Measurements from ENCODE around the gene NUP205. TPM values are rescaled to one million over a fixed set of nuclear protein-coding genes. Genes with fewer than 3 reads are reported as not detected.

NUP205 gene
- total RNA-seq, 2 experiments from 2014 or later: 109 to 111 TPM

DNA sequence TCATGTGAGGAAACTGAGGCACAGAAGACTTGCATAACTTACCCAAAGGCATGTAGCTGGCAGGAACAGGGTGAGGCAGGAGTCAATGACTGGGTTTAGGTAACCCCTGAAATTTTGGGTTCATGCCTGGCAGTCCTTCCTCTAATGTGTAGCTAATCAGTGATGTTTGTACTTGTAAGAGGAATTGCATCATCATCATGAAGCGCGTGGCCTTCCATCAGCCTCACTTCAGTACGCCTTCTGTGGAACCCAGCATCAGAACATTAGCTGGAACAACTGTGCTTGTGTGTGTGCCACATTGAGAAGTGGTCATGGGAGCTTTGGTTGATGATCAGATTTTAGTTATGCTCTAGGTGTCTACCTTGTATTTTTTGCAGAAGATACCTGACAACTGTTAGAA is 86.4 kb downstream of the NUP205 start:
- Mint-ChIP-seq H3K27me3 (ENCODE audit: low read depth) (no peaks in the 10 kb centered on the region), H3K9me3 (ENCODE audit: insufficient read depth) (no peaks in the 10 kb centered on the region), H3K4me3 (no peak overlapping the region), H3K4me1 (ENCODE audit: low read depth) (peaks cover 1% of the 10 kb centered on the region), H3K27ac (no peak overlapping the region), H3K36me3 (ENCODE audit: low read depth) (peaks cover 53% of the 10 kb centered on the region)
- no peak for ATAC-seq
- CTCF ChIA-PET: interaction anchor here (0.7 to 5.0 kb wide), 19 partner anchors 11 to 434 kb away, joined by 3 to 73 read pairs (median 6); partner anchors contain the start of gene STMP1
- no peak for DNase-seq
- POLR2A ChIA-PET: no interaction called here

DNA sequence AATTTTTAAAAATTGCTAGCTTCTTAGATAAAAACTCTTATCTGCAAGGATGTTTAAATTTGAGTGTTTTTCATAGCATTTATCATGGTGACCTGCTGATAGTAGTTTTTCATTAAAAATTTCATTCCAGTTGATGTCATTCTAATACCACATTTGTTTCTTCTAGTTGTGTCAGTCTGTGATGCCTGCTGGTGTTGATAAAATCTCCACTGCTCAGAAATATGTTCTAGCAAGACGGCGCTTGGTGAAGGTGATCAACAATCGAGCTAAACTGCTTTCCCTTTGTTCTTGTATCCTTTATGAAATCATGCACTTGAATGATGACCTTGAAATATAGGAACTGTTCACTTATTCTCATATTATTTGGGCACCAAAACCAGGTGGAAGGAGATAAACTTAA is 87.0 kb downstream of the NUP205 start:
- Mint-ChIP-seq H3K27ac (no peak overlapping the region), H3K4me1 (ENCODE audit: low read depth) (peaks cover 1% of the 10 kb centered on the region), H3K9me3 (ENCODE audit: insufficient read depth) (no peaks in the 10 kb centered on the region), H3K27me3 (ENCODE audit: low read depth) (no peaks in the 10 kb centered on the region), H3K36me3 (ENCODE audit: low read depth) (peaks cover 52% of the 10 kb centered on the region), H3K4me3 (no peak overlapping the region)
- CTCF ChIA-PET: interaction anchor here (0.7 to 5.0 kb wide), 38 partner anchors 8 to 434 kb away, joined by 3 to 73 read pairs (median 4); partner anchors contain the start of gene STMP1
- ATAC-seq (no peak), DNase-seq (no peak)
- POLR2A ChIA-PET: no interaction called here

DNA sequence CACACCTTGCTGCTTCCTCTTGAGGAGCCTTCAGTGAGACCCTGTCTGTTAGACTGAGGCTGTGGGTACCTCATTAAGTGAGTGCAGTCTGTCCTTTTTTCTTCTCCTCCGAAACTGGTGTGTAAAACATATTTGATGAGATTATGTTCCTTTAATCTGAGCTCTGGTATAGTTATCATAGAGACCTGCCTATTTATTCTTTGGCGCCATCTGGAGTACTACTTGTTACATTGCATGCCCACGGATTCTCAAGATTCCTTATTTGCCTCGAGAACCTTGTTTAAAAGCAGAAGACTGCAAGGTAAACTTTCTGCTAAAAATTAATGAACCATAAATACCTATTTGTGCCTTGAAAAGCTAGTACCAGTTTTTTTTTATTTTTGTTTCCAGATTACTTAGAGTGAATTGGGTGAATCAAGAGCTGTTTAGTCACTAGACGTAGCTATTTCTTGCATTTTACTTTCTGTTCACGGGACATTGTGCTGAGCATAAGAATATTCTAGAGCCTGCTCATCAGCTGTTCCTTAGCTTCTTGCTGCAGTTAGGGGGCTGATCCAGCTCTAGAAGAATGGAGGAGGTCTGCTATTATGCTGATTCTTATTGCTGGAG is 87.7 kb downstream of the NUP205 start:
- peak; percentile 51 for ATAC-seq
- no peak overlapping the region for H3K27ac Mint-ChIP-seq

DNA sequence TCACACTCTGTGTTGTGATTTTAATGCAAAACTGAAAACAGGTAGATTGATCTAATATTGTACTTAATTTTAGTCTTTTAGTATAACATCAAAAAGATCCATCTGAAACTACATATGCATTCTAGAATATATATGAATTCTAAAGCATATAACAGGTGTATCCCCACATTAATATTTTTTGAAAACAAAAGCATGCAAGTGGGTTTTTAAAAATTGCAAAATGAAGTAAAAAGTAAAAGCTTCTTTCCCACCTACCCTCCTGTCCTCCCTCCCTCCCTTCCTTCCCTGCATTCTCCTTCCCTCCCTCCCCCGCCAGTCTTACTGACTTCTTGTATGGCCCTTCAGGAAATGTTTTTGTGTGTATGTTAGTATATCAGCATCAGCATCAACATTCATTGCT is 90.0 kb downstream of the NUP205 start:
- H3K27ac Mint-ChIP-seq: no peak overlapping the region
- H3K9me3 Mint-ChIP-seq (ENCODE audit: insufficient read depth): no peaks in the 10 kb centered on the region
- no peak for ATAC-seq
- ChIA-PET POLR2A (interaction anchor here (0.6 kb wide), 1 partner anchor 653 kb away, joined by 3 read pairs; no protein-coding TSS in a partner anchor), CTCF (interaction anchor here (5.0 kb wide), 1 partner anchor 14 kb away, joined by 73 read pairs; the partner anchor contains the start of gene STMP1)
- no peaks in the 10 kb centered on the region for H3K27me3 Mint-ChIP-seq (ENCODE audit: low read depth)
- H3K36me3 Mint-ChIP-seq (ENCODE audit: low read depth): peaks cover 40% of the 10 kb centered on the region
- peaks cover 1% of the 10 kb centered on the region for H3K4me1 Mint-ChIP-seq (ENCODE audit: low read depth)
- no peak for DNase-seq
- H3K4me3 Mint-ChIP-seq: no peak overlapping the region

More for the DNA sequence above, 87.7 kb downstream of the NUP205 start:
- POLR2A ChIA-PET: no interaction called here
- Mint-ChIP-seq H3K4me3 (no peak overlapping the region), H3K4me1 (ENCODE audit: low read depth) (peaks cover 1% of the 10 kb centered on the region), H3K36me3 (ENCODE audit: low read depth) (peaks cover 47% of the 10 kb centered on the region), H3K9me3 (ENCODE audit: insufficient read depth) (no peaks in the 10 kb centered on the region), H3K27me3 (ENCODE audit: low read depth) (no peaks in the 10 kb centered on the region)
- peak; percentile 28 for DNase-seq
- CTCF ChIA-PET: interaction anchor here (0.8 to 5.0 kb wide), 37 partner anchors 8 to 435 kb away, joined by 3 to 73 read pairs (median 4); partner anchors contain the start of gene STMP1

DNA sequence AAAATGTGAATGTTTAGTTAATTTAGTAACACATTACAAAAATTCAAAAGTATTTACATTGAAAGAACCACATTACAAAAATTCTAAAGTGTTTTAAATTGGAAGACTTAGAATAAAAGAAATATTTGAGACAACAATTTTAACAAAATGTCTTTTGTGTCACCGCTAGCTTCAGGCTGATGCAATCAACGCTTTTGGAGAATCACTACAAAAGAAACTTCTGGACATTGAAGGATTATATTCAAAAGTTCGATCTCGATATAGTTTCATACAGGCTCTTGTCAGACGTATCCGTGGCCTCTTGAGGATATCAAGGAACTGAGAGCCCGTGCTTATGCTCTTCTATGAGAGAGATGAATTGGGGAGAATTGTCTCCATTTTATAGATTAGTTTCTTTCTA is 90.5 kb downstream of the NUP205 start:
- Mint-ChIP-seq H3K9me3 (ENCODE audit: insufficient read depth) (no peaks in the 10 kb centered on the region), H3K27ac (no peak overlapping the region), H3K27me3 (ENCODE audit: low read depth) (no peaks in the 10 kb centered on the region), H3K4me1 (ENCODE audit: low read depth) (peaks cover 1% of the 10 kb centered on the region), H3K36me3 (ENCODE audit: low read depth) (peaks cover 40% of the 10 kb centered on the region), H3K4me3 (no peak overlapping the region)
- POLR2A ChIA-PET: interaction anchor here (0.6 kb wide), 1 partner anchor 653 kb away, joined by 3 read pairs; no protein-coding TSS in a partner anchor
- ATAC-seq (no peak), DNase-seq (no peak)
- CTCF ChIA-PET: interaction anchor here (1.0 to 5.0 kb wide), 2 partner anchors 13 to 367 kb away, joined by 3 to 73 read pairs; partner anchors contain the start of gene STMP1

DNA sequence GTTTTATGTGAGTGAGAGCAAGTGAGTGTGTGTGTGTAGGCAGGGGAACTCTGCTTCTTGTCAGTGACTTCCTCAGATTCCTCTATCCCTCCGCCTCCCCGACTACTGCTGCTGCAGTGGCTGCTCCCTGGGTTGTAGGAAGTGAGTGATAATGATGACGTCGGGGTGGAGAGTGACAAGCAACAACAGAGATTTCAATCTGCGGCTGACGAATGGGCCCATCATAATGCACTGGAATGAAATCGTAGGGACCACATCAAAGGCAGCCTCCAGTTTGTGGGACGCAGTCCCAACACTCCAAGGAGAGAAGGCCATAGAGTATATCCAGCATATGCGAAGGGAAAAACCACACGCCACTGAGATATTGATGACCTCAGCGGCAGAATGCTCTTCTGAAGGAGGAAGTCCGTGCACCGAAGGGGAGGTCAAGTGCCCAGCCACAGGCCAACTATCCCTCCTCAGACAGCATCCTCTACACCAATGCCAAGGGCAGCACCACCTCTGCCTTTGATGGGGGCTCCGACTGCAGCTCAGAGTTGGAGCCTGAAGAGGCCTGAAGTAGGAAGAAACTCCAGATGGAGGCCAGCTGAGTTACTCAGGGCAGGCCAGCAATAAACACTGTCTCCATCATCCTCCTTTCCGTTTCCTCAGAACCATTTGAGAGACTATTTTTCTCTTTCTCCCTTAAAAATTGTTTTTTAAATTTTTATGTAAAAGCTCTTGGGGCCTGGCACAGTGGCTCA is 93.3 kb downstream of the NUP205 start:
- H3K36me3 Mint-ChIP-seq (ENCODE audit: low read depth): peaks cover 19% of the 10 kb centered on the region
- DNase-seq (no peak), ATAC-seq (no peak)
- no peaks in the 10 kb centered on the region for H3K27me3 Mint-ChIP-seq (ENCODE audit: low read depth)
- CTCF ChIA-PET: interaction anchor here (1.2 to 1.6 kb wide), 3 partner anchors 11 to 376 kb away, joined by 3 to 5 read pairs (median 5); partner anchors contain the start of gene STMP1
- POLR2A ChIA-PET: no interaction called here
- no peaks in the 10 kb centered on the region for H3K9me3 Mint-ChIP-seq (ENCODE audit: insufficient read depth)
- no peak overlapping the region for H3K4me3 Mint-ChIP-seq
- no peak overlapping the region for H3K27ac Mint-ChIP-seq
- H3K4me1 Mint-ChIP-seq (ENCODE audit: low read depth): no peaks in the 10 kb centered on the region

DNA sequence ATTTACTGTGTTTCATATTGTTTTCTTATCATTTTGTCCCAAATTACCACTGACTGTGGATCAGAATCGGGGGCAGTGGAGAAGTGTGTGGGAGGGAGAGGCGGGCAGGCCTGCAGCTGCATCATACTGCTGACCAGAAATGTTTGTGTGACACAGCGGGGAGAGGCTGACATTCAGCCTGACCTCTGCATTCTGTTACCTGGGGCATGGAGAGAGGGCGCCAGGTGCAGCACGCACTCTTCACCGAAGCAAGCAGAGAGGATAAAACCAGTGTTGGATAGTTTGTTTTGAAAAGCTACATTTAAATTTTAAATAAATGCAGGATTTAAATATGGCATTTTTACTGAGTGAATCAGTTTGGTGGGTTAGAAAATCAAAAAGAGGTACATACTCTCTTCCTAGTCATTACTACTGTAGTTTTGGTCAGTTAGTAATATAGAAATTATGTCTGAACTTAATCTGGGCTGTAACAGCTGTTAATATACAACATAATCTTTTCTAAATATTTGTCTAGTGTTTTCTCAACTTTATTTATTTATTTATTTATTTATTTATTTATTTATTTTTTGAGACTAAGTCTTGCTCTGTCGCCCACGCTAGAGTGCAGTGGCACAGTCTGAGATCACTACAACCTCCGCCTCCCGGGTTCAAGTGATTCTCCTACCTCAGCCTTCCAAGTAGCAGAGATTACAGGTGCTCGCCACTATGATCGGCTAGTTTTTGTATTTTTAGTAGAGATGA is 95.8 kb downstream of the NUP205 start:
- ChIA-PET CTCF (interaction anchor here (1.4 kb wide), 1 partner anchor 8 kb away, joined by 4 read pairs; no protein-coding TSS in a partner anchor), POLR2A (no interaction called here)
- DNase-seq: no peak
- Mint-ChIP-seq H3K9me3 (ENCODE audit: insufficient read depth) (no peaks in the 10 kb centered on the region), H3K4me1 (ENCODE audit: low read depth) (no peaks in the 10 kb centered on the region), H3K4me3 (no peak overlapping the region), H3K27me3 (ENCODE audit: low read depth) (no peaks in the 10 kb centered on the region), H3K27ac (no peak overlapping the region), H3K36me3 (ENCODE audit: low read depth) (peaks cover 9% of the 10 kb centered on the region)
- no peak for ATAC-seq

DNA sequence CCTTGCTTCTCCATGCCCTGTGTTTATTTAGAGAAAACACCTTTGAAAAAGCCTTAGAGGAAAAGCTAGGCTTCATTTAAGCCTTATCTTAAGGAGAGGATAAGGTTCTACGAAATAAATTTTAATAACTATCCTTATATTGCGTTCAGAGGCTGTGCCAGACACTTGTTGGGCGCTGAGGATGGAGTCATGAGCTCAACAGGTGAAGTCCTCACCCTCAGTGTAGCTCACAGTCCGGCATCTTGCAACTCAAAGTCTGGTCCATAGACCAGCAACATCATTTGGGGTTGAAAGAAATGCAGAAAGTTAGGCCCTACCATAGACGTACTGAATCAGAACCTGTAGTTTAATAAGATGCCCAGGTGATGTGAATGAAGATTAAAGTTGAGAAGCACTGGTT is 100.8 kb downstream of the NUP205 start:
- Mint-ChIP-seq H3K4me3 (no peak overlapping the region), H3K27ac (no peak overlapping the region), H3K4me1 (ENCODE audit: low read depth) (peaks cover 14% of the 10 kb centered on the region), H3K36me3 (ENCODE audit: low read depth) (peaks cover 3% of the 10 kb centered on the region), H3K27me3 (ENCODE audit: low read depth) (no peaks in the 10 kb centered on the region), H3K9me3 (ENCODE audit: insufficient read depth) (no peaks in the 10 kb centered on the region)
- no peak for DNase-seq
- ChIA-PET CTCF (interaction anchor here (0.9 to 7.9 kb wide), 2 partner anchors 12 to 377 kb away, joined by 3 to 73 read pairs; no protein-coding TSS in a partner anchor), POLR2A (interaction anchor here (0.6 kb wide), 1 partner anchor 174 kb away, joined by 3 read pairs; no protein-coding TSS in a partner anchor)
- no peak for ATAC-seq

DNA sequence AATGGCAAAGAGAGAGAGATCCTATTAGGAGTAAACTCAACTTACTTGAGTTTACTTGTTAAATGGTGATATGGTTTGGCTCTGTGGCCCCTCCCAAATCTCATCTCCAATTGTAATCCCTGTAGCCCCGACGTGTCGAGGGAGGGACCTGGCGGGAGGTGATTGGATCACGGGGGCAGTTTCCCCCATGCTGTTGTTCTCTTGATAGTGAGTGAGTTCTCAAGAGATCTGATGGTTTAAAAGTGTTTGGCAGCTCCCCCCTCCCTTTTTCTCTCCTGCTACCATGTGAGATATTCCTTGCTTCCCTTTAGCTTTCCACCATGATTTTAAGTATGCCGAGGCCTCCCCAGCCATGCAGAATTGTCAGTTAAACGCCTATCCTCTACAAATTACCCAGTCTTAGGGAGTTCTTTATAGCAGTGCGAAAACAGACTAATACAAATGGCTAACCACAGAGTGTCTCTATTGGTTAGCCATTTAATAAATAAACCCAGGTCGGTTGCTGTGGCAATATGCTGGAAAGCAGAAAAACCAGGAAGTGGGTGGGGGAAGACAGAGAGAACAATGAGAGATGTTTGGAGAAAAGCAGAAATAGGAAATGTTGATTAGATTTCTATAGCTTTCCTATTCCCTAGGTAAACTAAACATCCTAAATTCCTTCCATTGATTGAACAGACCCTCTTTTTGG is 101.6 kb downstream of the NUP205 start:
- Mint-ChIP-seq H3K36me3 (ENCODE audit: low read depth) (peaks cover 3% of the 10 kb centered on the region), H3K4me3 (no peak overlapping the region), H3K27me3 (ENCODE audit: low read depth) (no peaks in the 10 kb centered on the region), H3K4me1 (ENCODE audit: low read depth) (peaks cover 19% of the 10 kb centered on the region), H3K9me3 (ENCODE audit: insufficient read depth) (no peaks in the 10 kb centered on the region), H3K27ac (no peak overlapping the region)
- ChIA-PET CTCF (interaction anchor here (0.9 to 7.9 kb wide), 2 partner anchors 13 to 378 kb away, joined by 3 to 73 read pairs; no protein-coding TSS in a partner anchor), POLR2A (interaction anchor here (0.7 kb wide), 1 partner anchor 204 kb away, joined by 4 read pairs; no protein-coding TSS in a partner anchor)
- ATAC-seq (no peak), DNase-seq (no peak)

DNA sequence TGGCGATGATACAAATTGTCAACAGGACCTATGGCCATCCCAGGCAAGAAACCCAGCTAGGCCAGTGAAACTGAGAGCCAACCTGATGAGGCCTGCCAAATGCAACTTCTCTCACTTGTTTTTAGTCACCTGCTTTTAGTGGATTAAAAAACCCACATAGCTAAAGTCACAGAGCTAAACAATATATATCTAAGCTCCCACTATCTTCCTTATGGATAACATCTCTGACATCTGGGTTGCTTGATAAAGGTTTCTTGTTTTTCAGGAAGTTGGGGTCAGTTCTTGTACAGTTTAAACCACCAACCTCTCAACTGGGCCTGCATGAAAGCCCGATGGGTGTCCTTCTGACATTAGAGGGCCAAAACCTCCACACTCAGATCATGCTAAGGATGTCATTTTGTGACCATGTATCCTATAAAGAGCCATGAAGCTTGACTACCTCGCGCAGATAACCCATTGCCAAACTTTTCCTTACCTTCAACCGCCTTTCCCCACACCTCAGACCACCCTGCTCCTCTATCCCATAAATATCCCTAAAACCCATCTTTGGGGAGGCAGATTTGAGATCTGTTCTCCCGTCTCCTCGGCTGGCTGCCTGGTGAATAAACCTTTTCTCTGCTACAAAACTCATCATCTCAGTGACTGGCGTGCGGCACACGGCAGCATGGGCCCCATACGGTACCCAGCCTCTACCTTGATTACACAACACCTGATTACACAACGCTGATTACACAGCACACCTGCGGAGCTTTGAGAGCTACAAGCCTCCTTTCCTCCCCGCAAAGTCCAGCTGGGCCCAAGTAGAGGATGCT is 103.8 kb downstream of the NUP205 start:
- ChIA-PET CTCF (interaction anchor here (0.9 to 7.9 kb wide), 7 partner anchors 11 to 387 kb away, joined by 3 to 79 read pairs (median 5); no protein-coding TSS in a partner anchor), POLR2A (interaction anchor here (1.0 to 1.7 kb wide), 2 partner anchors 15 to 92 kb away, joined by 3 to 11 read pairs; no protein-coding TSS in a partner anchor)
- ATAC-seq: peak; percentile 14
- H3K27me3 Mint-ChIP-seq (ENCODE audit: low read depth): no peaks in the 10 kb centered on the region
- H3K9me3 Mint-ChIP-seq (ENCODE audit: insufficient read depth): no peaks in the 10 kb centered on the region
- peak overlapping the region; percentile 83 for H3K4me3 Mint-ChIP-seq
- H3K27ac Mint-ChIP-seq: peak overlapping the region; percentile 81
- peaks cover 19% of the 10 kb centered on the region for H3K4me1 Mint-ChIP-seq (ENCODE audit: low read depth)
- peaks cover 7% of the 10 kb centered on the region for H3K36me3 Mint-ChIP-seq (ENCODE audit: low read depth)
- no peak for DNase-seq

All from activated CD8-positive, alpha-beta T cell treated with anti-CD3 and anti-CD28 coated beads, Interleukin-2, amount 10 ng/mL, durations not matched to agents 7 days and 5 days (primary cell).